IMR-90 (cell line): ENCODE measurements around the gene PSMB2.

ENCODE experiments used
- BHLHE40 ChIP-seq: fragments of 150-350 bp; IDR thresholded peaks from 2 replicates; pipeline ENCODE4 v1.6.1; 2016; ENCODE audit warnings: mild to moderate bottlenecking, low read depth, low read length
- CEBPB ChIP-seq: IDR thresholded peaks from 2 replicates; pipeline ENCODE4 v1.6.1; 2012; ENCODE audit warnings: low read depth, low read length, improper control_type of control experiment
- FOS ChIP-seq: fragments of 150-350 bp; IDR thresholded peaks from 2 replicates; pipeline ENCODE4 v1.6.1; 2016; ENCODE audit warnings: low read depth, low read length
- MAFK ChIP-seq: IDR thresholded peaks from 2 replicates; pipeline ENCODE4 v1.6.1; 2012; ENCODE audit warnings: low read depth, low read length, improper control_type of control experiment
- MAZ ChIP-seq: IDR thresholded peaks from 2 replicates; pipeline ENCODE4 v1.6.1; 2012; ENCODE audit warnings: low read depth, mild to moderate bottlenecking, low read length, improper control_type of control experiment, moderate library complexity, borderline replicate concordance
- MXI1 ChIP-seq: IDR thresholded peaks from 2 replicates; pipeline ENCODE4 v1.6.1; 2012; ENCODE audit warnings: low read depth, mild to moderate bottlenecking, low read length, moderate library complexity, borderline replicate concordance
- NFE2L2 ChIP-seq: fragments of 150-350 bp; IDR thresholded peaks from 2 replicates; pipeline ENCODE4 v1.6.1; 2016; ENCODE audit warnings: low read depth, mild to moderate bottlenecking, low read length
- POLR2A ChIP-seq: IDR thresholded peaks from 2 replicates; pipeline ENCODE4 v1.6.1; 2012; ENCODE audit warnings: mild to moderate bottlenecking, low read depth, low read length
- RAD21 ChIP-seq: IDR thresholded peaks from 2 replicates; pipeline ENCODE4 v1.6.1; 2012; ENCODE audit warnings: low read length, improper control_type of control experiment
- RCOR1 ChIP-seq: IDR thresholded peaks from 2 replicates; pipeline ENCODE4 v1.6.1; 2012; ENCODE audit warnings: mild to moderate bottlenecking, low read length, improper control_type of control experiment; ENCODE audit not compliant: insufficient replicate concordance
- RFX5 ChIP-seq: IDR thresholded peaks from 2 replicates; pipeline ENCODE4 v1.8.0; 2012; ENCODE audit warnings: low read depth, mild to moderate bottlenecking, low read length, moderate library complexity
- SMC3 ChIP-seq: fragments of 150-350 bp; IDR thresholded peaks from 2 replicates; pipeline ENCODE4 v1.6.1; 2016; ENCODE audit warnings: low read depth, mild to moderate bottlenecking, antibody characterized with exemption, low read length, moderate library complexity
- TF ChIP-seq, protein P1 (sequence below): conservative IDR thresholded peaks from 2 replicates; pipeline ENCODE4 v1.5.1; 2012; ENCODE audit warnings: mild to moderate bottlenecking, low read depth, low read length, improper control_type of control experiment
- TF ChIP-seq, protein P2 (sequence below): fragments of 150-350 bp; IDR thresholded peaks from 2 replicates; pipeline ENCODE4 v1.6.1; 2017; ENCODE audit warnings: mild to moderate bottlenecking, antibody characterized with exemption, low read length, low read depth

DNA sequence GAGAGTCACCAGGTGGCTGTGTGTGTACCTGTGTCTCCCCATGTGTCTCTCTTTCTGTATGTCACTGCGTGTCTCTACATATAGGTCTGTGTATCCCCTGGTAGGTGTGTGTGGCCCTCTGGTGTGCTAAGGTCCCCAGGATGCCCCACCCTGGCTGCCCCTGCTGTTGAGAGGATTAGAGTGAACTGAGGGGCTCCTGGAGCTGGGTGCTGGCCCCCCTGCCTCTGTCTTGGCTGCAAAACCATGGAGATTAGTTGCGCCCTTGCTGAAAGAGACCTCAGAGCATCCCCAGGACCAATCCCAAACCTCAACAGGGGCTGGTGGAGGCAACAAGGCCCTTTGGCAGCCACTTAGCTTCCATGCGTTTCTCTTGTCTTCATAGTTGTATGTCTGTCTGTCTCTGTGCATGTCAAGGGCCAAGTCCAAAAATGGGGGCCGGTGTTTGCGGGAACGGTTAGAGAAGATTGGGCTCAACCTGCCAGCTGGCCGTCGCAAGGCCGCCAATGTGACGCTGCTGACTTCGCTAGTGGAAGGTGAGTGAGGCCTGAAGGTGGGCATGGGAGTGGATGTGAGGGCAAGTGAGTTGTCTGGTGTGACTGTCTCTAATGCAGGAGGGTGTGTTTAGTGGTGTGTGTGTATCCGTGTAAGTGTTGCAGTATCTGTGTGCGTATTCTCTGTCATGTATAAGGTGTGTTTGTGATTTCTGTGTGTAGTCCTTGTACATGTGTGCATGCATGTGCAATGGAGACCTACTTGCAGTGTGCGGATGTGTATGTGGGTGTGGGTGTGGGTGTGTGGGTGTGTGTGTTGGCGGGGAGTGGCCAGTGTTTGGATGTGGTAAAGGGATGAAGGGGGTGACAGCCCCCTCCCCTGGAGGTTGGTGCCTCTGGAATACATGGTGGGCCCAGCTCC lies 51.6 kb downstream of the PSMB2 start:
- TF ChIP-seq SMC3 = no peak
- TF ChIP-seq, protein P1, sequence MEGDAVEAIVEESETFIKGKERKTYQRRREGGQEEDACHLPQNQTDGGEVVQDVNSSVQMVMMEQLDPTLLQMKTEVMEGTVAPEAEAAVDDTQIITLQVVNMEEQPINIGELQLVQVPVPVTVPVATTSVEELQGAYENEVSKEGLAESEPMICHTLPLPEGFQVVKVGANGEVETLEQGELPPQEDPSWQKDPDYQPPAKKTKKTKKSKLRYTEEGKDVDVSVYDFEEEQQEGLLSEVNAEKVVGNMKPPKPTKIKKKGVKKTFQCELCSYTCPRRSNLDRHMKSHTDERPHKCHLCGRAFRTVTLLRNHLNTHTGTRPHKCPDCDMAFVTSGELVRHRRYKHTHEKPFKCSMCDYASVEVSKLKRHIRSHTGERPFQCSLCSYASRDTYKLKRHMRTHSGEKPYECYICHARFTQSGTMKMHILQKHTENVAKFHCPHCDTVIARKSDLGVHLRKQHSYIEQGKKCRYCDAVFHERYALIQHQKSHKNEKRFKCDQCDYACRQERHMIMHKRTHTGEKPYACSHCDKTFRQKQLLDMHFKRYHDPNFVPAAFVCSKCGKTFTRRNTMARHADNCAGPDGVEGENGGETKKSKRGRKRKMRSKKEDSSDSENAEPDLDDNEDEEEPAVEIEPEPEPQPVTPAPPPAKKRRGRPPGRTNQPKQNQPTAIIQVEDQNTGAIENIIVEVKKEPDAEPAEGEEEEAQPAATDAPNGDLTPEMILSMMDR = no peak
- TF ChIP-seq RFX5 = no peak
- no peak for TF ChIP-seq POLR2A
- no peak for TF ChIP-seq MAFK
- TF ChIP-seq, protein P2, sequence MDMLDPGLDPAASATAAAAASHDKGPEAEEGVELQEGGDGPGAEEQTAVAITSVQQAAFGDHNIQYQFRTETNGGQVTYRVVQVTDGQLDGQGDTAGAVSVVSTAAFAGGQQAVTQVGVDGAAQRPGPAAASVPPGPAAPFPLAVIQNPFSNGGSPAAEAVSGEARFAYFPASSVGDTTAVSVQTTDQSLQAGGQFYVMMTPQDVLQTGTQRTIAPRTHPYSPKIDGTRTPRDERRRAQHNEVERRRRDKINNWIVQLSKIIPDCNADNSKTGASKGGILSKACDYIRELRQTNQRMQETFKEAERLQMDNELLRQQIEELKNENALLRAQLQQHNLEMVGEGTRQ = no peak
- no peak for TF ChIP-seq FOS
- TF ChIP-seq RAD21 = no peak
- no peak for TF ChIP-seq MXI1
- no peak for TF ChIP-seq CEBPB
- no peak for TF ChIP-seq RCOR1
- TF ChIP-seq MAZ = no peak
- no peak for TF ChIP-seq BHLHE40
- no peak for TF ChIP-seq NFE2L2
